ENCODE results near the gene FBXO48.
A peak's percentile ranks its signal among the peaks of the same experiment; 100 is the strongest.

The FBXO48 gene

DNA sequence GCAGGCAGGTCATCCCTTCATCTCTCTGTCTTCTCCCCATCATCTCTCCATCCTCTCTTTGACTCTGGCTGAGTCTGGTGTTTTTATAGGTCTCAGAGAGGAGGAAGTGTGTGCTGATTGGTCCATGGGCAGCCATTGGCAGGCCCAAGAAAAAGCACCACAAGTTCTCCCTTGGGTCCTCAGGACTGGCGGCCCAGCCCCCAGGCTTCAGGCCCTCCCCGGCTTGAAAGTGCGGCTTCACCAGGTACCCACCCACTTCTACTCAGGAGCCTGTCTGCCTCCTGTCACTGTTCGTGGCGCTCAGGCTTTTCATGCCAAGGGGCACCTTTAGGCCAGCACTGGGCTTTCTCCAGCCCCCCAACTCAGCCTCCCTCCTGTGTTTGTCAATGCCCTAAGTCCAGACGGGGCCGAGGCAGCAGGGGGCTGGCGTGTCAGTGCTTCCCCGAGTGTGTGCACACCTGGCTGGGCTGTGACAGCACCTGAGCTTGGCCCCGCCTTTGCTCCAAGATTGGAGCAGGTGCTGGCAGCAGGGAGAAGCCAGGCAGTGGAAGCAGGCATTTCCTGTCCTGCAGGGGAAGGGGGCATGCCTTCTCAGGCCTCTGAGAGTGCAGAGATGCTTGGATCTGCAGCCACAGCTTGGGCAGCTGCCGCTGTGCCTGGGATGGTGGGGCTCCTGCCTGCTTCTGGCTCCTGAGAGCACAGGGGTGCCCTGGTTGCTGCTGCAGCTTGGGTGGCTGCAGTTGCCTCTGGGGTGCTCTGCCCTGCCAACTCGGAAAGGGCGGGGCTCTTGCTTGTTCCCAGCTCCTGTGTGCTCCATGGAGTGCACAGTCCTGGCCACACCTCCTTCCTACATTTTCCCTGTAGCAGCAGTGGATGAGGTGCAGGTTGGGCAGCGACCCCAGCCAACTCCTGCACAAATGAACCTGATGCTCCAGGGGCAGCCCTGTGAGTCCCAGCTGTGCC lies 34.1 kb downstream of the FBXO48 start:
- peaks cover 3% of the 10 kb centered on the region for H3K4me1 Mint-ChIP-seq (ENCODE audit: low read depth)
- no peaks in the 10 kb centered on the region for H3K27me3 Mint-ChIP-seq
- no peaks in the 10 kb centered on the region for H3K9me3 Mint-ChIP-seq
- H3K4me3 Mint-ChIP-seq: no peak overlapping the region
- no peaks in the 10 kb centered on the region for H3K36me3 Mint-ChIP-seq (ENCODE audit: low read depth)
- H3K27ac Mint-ChIP-seq: no peak overlapping the region

DNA sequence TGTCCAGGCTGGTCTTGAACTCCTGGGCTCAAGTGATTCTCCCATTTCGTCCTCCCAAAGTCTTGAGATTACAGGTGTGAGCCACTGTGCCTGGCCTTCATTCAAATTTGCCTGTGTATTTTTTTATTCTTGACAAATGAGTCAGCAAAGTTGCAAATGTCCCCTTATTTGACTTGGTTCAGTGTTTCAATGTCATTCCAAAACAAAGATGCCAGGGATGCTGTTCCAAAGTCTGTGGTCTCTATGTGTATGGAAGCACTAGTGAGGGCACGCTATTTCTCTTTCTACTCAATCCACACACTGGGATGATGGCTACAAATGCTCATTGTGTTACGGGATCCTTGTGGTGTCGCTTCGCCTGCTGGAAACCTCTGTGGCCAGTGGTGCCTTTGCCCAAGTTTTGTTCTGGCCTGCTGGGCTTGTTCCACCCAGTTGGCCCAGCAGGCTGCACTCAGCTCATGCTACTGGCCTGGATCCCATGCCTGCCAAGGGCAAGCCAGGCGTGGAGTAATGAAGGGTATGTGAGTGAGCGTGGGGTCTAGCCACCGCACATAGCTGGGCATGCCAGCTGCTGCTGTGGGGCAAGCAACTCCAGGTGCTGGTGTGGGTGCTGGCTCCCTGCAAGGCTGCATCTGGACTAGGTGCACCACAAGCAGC lies 35.6 kb downstream of the FBXO48 start:
- peaks cover 16% of the 10 kb centered on the region for H3K4me1 Mint-ChIP-seq (ENCODE audit: low read depth)
- H3K27me3 Mint-ChIP-seq: no peaks in the 10 kb centered on the region
- H3K4me3 Mint-ChIP-seq: no peak overlapping the region
- no peak overlapping the region for H3K27ac Mint-ChIP-seq
- no peaks in the 10 kb centered on the region for H3K36me3 Mint-ChIP-seq (ENCODE audit: low read depth)
- no peaks in the 10 kb centered on the region for H3K9me3 Mint-ChIP-seq

DNA sequence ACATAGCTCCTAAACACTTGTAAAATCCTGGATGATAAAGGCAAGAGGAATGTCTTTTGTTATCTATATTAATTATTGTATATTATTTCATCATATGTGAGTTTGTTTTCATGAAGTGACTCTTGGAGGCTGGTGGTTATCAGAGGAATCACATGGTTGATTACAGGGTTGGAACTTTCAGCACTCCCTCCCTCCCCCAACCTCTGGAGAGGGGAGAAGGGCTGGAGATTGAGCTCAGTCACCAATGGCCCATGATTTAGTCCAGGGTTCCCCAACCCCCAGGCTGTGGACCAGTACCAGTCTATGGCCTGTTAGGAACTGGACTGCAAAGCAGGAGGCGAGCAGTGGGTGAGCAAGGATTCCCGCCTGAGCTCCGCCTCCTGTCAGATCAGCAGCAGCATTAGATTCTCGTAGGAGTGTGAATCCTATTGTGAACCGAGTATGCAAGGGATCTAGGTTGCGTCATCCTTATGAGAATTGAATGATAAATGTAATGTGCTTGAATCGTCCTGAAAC lies 37.7 kb downstream of the FBXO48 start:
- H3K27me3 Mint-ChIP-seq: no peaks in the 10 kb centered on the region
- H3K9me3 Mint-ChIP-seq: no peaks in the 10 kb centered on the region
- H3K4me3 Mint-ChIP-seq: no peak overlapping the region
- no peaks in the 10 kb centered on the region for H3K36me3 Mint-ChIP-seq (ENCODE audit: low read depth)
- no peak overlapping the region for H3K27ac Mint-ChIP-seq
- peaks cover 16% of the 10 kb centered on the region for H3K4me1 Mint-ChIP-seq (ENCODE audit: low read depth)

DNA sequence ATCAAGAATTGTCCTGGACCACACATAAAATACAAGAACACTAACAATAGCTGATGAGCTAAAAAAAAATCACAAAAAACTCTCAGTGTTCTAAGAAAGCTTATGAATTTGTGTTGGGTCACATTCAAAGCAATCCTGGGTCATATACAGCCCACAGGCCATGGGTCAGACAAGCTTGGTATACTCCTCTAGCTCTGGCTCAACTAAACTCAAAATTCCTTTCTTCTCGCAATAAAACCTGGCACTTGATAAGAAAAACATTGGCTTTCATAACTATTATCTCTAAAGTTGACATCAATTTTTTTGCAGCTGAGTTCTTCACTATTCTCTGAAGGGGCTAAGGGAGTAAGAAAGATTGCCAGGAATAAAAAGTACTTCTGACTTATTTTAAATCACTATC lies 38.3 kb downstream of the FBXO48 start:
- peaks cover 16% of the 10 kb centered on the region for H3K4me1 Mint-ChIP-seq (ENCODE audit: low read depth)
- H3K27ac Mint-ChIP-seq: no peak overlapping the region
- no peaks in the 10 kb centered on the region for H3K9me3 Mint-ChIP-seq
- H3K36me3 Mint-ChIP-seq (ENCODE audit: low read depth): no peaks in the 10 kb centered on the region
- H3K4me3 Mint-ChIP-seq: no peak overlapping the region
- H3K27me3 Mint-ChIP-seq: no peaks in the 10 kb centered on the region

DNA sequence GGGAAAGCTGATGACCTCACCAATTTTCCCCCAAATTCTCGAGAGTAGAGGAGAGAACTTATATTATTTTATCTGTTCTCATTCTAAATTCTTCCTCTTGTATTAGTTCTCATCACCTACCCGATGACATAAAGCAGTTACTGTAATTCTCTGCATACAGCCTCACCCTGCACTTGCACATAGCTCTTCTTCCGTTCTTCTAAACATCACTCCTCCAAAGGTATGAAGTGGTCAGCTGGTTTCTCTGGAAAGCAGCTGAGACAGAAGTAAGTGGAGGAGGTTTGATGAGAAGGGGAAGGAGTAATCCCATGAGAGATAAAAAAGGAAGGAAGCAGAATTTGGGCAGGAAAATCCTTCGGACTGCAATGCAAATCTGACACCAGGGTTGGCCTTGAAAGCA lies 39.0 kb downstream of the FBXO48 start:
- Mint-ChIP-seq H3K4me3 (no peak overlapping the region), H3K36me3 (ENCODE audit: low read depth) (no peaks in the 10 kb centered on the region), H3K27me3 (no peaks in the 10 kb centered on the region), H3K9me3 (no peaks in the 10 kb centered on the region), H3K27ac (no peak overlapping the region), H3K4me1 (ENCODE audit: low read depth) (peaks cover 16% of the 10 kb centered on the region)

DNA sequence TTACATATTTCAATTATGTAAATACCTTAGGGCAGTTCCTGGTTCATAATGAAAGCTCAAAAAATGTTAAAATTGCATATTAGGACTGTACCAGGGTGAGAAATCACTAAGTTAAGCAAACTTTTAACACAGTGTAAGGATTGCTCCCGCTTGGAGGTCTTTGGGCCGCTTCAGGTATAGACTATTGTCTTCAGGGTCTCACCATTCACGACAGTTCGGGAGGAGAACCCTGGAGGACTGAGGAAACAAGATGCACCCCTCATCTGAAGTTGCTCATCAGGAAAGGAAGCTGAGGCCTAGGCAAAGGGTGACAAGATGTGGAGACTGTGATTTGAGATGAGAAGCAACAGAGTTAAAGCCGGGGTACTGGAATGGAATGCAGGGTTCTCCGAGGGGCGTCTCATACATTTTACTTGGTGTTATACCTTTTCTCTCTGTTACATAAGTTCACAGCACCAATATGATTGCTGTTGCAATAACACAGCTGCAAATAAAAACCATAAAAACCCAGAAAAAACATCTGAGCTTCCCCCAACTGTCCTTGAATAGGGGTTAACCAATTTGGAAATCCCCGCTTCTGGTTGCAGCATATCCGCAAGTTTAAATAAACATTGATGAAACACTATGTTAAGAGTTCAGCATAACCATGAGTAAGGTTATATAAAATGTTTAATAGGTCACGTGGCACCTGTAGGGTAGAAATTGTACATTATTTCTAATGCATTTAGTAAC lies 40.1 kb downstream of the FBXO48 start:
- no peak overlapping the region for H3K27ac Mint-ChIP-seq
- no peaks in the 10 kb centered on the region for H3K27me3 Mint-ChIP-seq
- H3K4me3 Mint-ChIP-seq: no peak overlapping the region
- H3K4me1 Mint-ChIP-seq (ENCODE audit: low read depth): peaks cover 18% of the 10 kb centered on the region
- peaks cover under 1% of the 10 kb centered on the region for H3K9me3 Mint-ChIP-seq
- H3K36me3 Mint-ChIP-seq (ENCODE audit: low read depth): no peaks in the 10 kb centered on the region

DNA sequence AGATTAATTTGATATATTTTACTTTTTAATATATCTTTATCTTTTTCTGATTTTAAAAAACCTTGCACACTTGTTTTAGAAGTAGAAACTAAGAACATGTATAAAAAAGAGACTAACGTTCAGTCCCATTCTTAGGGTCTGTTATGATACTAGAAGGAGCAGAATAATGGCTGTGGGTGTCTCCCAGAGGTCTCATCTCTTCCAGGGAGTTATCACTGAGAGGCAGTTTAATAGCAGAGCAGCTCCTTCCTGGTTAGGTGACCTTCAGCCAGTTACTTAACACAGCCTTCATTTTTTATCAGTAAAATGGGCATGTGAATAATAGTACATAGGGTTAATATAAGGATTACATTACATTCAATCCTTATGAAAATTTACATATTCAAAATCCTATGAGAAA lies 40.6 kb downstream of the FBXO48 start:
- Mint-ChIP-seq H3K4me3 (no peak overlapping the region), H3K36me3 (ENCODE audit: low read depth) (no peaks in the 10 kb centered on the region), H3K27me3 (no peaks in the 10 kb centered on the region), H3K9me3 (peaks cover 5% of the 10 kb centered on the region), H3K4me1 (ENCODE audit: low read depth) (peaks cover 24% of the 10 kb centered on the region), H3K27ac (no peak overlapping the region)

DNA sequence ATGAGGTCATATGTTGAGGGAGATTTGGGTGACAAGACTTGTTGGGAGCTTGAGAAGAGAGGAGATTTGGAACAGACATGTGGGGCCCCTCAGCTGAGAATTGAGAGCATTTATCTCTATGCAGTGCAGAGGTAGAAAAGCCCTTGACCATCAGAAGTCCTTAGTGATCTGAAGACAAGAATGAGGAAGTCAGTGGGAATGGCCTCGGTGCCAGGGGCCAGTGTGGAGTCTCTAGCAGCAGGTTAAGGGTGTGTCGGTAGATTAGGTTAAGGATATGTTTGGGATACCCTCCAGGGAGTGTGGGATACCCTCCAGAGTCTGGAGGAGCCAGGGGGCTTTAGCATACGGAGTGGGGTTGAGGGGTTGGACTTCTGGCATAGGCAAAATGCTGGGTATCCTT lies 41.6 kb downstream of the FBXO48 start:
- Mint-ChIP-seq H3K4me1 (ENCODE audit: low read depth) (peaks cover 25% of the 10 kb centered on the region), H3K4me3 (no peak overlapping the region), H3K27me3 (no peaks in the 10 kb centered on the region), H3K9me3 (peaks cover 5% of the 10 kb centered on the region), H3K27ac (no peak overlapping the region), H3K36me3 (ENCODE audit: low read depth) (no peaks in the 10 kb centered on the region)

DNA sequence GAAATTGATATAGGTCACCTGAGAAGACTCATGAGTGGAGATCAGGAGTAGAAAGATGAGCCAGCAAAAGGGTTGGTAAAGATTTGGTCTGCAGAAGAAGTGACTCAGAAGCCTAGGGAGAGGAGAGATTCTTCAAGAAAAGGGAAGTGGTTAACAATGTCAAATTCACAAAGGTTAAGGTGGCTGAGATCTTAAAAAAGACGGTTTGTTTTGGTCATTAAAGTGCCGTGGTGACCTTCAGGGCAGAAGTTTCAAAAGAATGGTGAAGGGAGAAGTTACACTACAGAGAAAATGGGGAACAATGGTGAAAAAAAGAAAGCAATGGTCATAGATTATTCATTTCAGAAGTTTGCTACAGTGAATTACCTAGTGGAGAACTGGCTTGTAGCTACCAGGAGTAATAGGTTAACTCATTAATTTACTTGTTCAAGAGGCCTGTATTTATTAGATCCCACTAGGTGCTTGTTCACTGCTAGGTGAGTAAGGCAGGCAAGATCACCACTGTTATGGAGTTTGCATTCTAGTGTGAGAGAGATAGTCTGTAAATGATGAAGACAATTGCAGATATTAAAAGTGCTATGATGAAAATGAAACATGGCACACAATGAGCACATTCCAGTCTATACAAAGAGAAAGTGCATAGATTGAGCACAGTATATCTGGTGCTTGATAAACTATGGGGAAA lies 43.0 kb downstream of the FBXO48 start:
- no peaks in the 10 kb centered on the region for H3K27me3 Mint-ChIP-seq
- H3K4me1 Mint-ChIP-seq (ENCODE audit: low read depth): peaks cover 28% of the 10 kb centered on the region
- H3K36me3 Mint-ChIP-seq (ENCODE audit: low read depth): no peaks in the 10 kb centered on the region
- peaks cover 5% of the 10 kb centered on the region for H3K9me3 Mint-ChIP-seq
- no peak overlapping the region for H3K27ac Mint-ChIP-seq
- no peak overlapping the region for H3K4me3 Mint-ChIP-seq

DNA sequence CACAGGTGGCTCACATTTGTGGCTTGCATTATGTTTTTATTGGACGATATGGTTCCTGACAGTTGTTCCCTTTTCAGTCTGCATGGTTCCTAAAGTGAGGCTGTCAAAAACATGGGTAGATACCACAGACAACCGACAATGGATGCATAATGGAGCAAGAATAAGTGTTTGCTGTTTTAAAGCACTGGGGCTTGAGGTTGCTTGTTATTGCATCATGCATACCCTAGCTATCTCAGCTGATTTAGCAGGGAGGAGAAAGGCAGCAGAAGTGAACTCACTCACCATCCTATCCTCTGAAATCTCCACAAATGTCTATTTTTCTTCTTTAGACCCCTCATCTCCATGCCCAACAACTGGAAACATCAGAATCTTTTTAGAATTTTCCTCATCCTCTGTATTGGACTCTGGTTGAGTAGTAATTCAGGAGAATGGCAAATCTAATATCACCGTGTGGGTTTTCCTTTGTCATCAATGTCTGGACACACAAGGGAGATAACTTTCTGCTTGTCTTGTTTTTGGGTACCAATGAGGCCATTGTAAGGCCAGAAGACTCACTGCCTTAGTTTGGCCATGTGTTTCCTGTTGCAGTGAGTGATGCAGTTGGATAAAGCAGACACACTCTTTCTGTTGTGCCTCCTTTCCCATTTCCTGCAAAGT lies 46.7 kb downstream of the FBXO48 start:
- no peak overlapping the region for H3K4me3 Mint-ChIP-seq
- no peak overlapping the region for H3K27ac Mint-ChIP-seq
- H3K27me3 Mint-ChIP-seq: no peaks in the 10 kb centered on the region
- H3K4me1 Mint-ChIP-seq (ENCODE audit: low read depth): peaks cover 33% of the 10 kb centered on the region
- H3K9me3 Mint-ChIP-seq: peaks cover 5% of the 10 kb centered on the region
- no peaks in the 10 kb centered on the region for H3K36me3 Mint-ChIP-seq (ENCODE audit: low read depth)

DNA sequence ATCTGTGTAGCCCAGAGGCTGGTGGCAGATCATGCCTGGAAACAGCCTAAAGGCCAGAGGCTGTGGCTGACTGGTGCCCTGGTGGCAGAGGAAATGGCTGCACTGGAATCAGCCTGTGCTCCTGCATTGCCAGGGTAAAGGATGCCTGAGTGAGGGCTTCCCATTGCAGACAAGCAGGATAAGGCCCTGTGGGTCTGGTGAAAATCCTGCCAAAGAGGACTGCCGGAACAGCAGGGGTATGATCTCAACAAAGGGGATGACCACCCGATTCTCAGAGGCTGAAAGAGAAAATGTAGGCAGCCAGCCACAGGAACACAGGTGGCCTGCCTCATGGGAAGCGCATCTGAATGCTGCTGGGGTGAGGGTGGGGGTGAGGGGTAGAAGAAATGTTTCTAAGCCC lies 48.2 kb downstream of the FBXO48 start:
- H3K27ac Mint-ChIP-seq: no peak overlapping the region
- H3K4me3 Mint-ChIP-seq: no peak overlapping the region
- peaks cover 33% of the 10 kb centered on the region for H3K4me1 Mint-ChIP-seq (ENCODE audit: low read depth)
- H3K36me3 Mint-ChIP-seq (ENCODE audit: low read depth): no peaks in the 10 kb centered on the region
- H3K27me3 Mint-ChIP-seq: no peaks in the 10 kb centered on the region
- H3K9me3 Mint-ChIP-seq: peaks cover 5% of the 10 kb centered on the region

DNA sequence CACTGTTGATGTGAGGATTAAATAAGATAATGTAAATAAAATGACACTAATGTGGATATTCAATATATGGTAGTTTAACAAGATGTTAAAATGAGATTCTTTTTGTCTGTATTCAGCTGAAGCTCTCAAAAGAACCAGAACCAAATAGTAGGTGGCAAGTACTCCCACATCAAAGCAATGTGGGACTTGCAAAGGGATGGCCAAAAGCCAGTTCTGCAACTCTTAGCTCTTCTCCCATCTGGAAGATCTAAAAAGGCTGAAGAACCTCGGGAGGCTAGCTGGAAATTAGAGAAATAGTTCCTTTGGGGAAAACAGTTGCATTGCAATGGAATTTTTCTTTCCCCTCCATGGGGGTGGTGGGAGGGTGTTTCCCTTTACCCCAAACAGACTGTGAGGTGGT lies 48.7 kb downstream of the FBXO48 start:
- Mint-ChIP-seq H3K9me3 (peaks cover 5% of the 10 kb centered on the region), H3K4me3 (no peak overlapping the region), H3K27me3 (no peaks in the 10 kb centered on the region), H3K4me1 (ENCODE audit: low read depth) (peaks cover 36% of the 10 kb centered on the region), H3K27ac (no peak overlapping the region), H3K36me3 (ENCODE audit: low read depth) (no peaks in the 10 kb centered on the region)

DNA sequence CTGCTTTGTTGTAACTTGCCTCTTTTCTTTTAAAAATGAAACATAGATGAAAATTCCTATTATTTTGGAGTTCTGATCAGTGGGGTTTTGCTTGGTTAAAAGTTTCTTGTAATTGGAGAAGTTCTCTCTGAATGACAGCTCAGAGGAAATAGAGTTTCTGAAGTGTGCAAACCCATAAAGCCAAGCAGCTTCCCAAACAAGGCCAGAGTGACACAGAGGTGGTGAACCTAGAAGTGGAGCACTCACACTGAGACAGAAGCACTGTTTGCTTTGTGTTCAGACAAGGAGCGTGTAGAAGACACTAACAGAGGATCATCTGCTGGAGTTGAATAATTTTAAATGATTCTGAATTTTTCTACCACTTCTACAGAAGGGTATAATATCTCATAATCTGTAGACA lies 49.2 kb downstream of the FBXO48 start:
- Mint-ChIP-seq H3K4me3 (no peak overlapping the region), H3K36me3 (ENCODE audit: low read depth) (no peaks in the 10 kb centered on the region), H3K9me3 (peaks cover 5% of the 10 kb centered on the region), H3K27ac (peak overlapping the region; percentile 11), H3K27me3 (no peaks in the 10 kb centered on the region), H3K4me1 (ENCODE audit: low read depth) (peaks cover 38% of the 10 kb centered on the region)

DNA sequence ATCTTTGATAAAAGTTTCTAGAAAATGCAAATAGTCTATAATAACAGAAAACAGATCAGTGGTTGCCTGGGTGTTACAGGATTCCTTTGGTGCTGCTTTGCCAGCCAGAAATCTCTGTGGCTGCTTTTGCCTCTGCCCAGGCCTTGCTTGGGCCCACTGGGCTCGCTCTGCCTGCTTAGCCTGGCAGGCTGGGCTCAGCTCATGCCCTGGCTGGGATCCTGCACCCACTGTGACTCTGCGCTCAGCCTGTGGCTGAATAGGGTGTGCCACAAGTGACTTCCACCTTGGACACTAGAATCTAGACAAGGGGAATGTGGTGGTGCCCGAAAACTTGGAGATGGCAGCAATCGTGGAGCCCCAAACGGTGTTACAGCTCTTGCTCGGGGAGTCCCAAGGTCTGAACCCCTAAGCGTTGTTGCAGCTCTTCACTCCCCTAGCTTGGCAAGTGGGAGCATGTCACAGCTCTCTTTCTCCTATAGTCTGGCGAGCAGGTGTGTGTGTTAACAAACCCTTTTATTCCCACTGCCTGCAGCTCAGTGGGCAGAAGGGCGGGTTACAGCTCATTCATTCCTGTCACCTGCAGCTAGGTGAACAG lies 50.9 kb downstream of the FBXO48 start:
- Mint-ChIP-seq H3K36me3 (ENCODE audit: low read depth) (no peaks in the 10 kb centered on the region), H3K4me3 (no peak overlapping the region), H3K27ac (peak overlapping the region; percentile 5), H3K27me3 (no peaks in the 10 kb centered on the region), H3K4me1 (ENCODE audit: low read depth) (peaks cover 45% of the 10 kb centered on the region), H3K9me3 (no peaks in the 10 kb centered on the region)
